A549 (cell line): ENCODE results near the gene CACNA1C. TPM values are rescaled to one million over a fixed set of nuclear protein-coding genes. Genes with fewer than 3 reads are reported as not detected.

ENCODE experiments used
- ATAC-seq, 2 experiments: fragments of 200-7000 bp in 1 of 2; fragments of >200 bp in 1 of 2; cut with Nextera tagmentation in 1 of 2; cut with Tn5 transposase in 1 of 2; 3 replicates each; pipeline versions ENCODE4 v1.8.0 to v1.9.1; 2018 to 2020; ENCODE audit warnings: mild to moderate bottlenecking in 1 of 2, moderate library complexity in 1 of 2
- CTCF ChIA-PET: fragments of 300-600 bp; sonication (Branson Sonifier 250); formaldehyde crosslinking; extraction: SDS; loops from one replicate; lab custom pipeline; 2021; ENCODE audit warnings: antibody characterized with exemption, inconsistent platforms; lab: Yijun Ruan, JAX
- POLR2A ChIA-PET: fragments of 350-600 bp; formaldehyde crosslinking; extraction: SDS; loops from one replicate; lab custom pipeline; 2021; ENCODE audit warnings: antibody characterized with exemption, inconsistent platforms; lab: Yijun Ruan, JAX
- DNase-seq, 2 experiments: peaks; one replicate each; pipeline versions ENCODE4 v3.0.0 to v3.0.0-alpha.2; 2011 to 2016; ENCODE audit warnings: low read depth in 1 of 2, low spot score in 1 of 2
- FAIRE-seq: peaks from 2 replicates; lab custom pipeline; 2011; peaks lifted over from hg19 to GRCh38; lab: Jason Lieb, UNC
- H3K27ac ChIP-seq, 2 experiments: fragments of >200 bp; sonication (Bioruptor Twin); formaldehyde crosslinking; 3 replicates each; pipeline ENCODE4 v1.5.1; 2016 to 2017
- H3K4me1 ChIP-seq: fragments of >200 bp; sonication (Bioruptor Twin); formaldehyde crosslinking; 3 replicates; pipeline ENCODE4 v1.6.1; 2016
- H3K4me2 ChIP-seq: fragments of >200 bp; sonication (Bioruptor Twin); formaldehyde crosslinking; 3 replicates; pipeline ENCODE4 v1.6.1; 2016
- H3K4me3 ChIP-seq: fragments of >200 bp; sonication (Bioruptor Twin); formaldehyde crosslinking; 3 replicates; pipeline ENCODE4 v1.5.1; 2016
- H3K9me3 ChIP-seq: fragments of >200 bp; sonication (Bioruptor Twin); formaldehyde crosslinking; 3 replicates; pipeline ENCODE4 v1.6.1; 2016
- CBX8 ChIP-seq: fragments of 200-600 bp; sonication (generic); IDR thresholded peaks from 2 replicates; pipeline ENCODE4 v1.6.1; 2016
- CEBPB ChIP-seq, 2 experiments: fragments of >200 bp in 1 of 2; sonication (Bioruptor Twin) in 1 of 2; formaldehyde crosslinking in 1 of 2; IDR thresholded peaks; 2 replicates each; pipeline ENCODE4 v1.6.1; 2012 to 2016
- FOSB ChIP-seq: fragments of 250-450 bp; sonication (Bioruptor Pico); IDR thresholded peaks from 2 replicates; pipeline ENCODE4 v1.5.0; 2020; ENCODE audit warnings: mild to moderate bottlenecking, moderate library complexity
- FOXS1 ChIP-seq: fragments of 250-450 bp; sonication (Bioruptor Pico); IDR thresholded peaks from 2 replicates; pipeline ENCODE4 v1.5.0; 2020; ENCODE audit warnings: mild to moderate bottlenecking, moderate library complexity
- GATA3 ChIP-seq: IDR thresholded peaks from 2 replicates; pipeline ENCODE4 v1.6.1; 2012; ENCODE audit warnings: borderline replicate concordance
- HDAC2 ChIP-seq: fragments of 200-600 bp; sonication (generic); IDR thresholded peaks from 2 replicates; pipeline ENCODE4 v1.6.1; 2016
- HEYL ChIP-seq: fragments of 250-450 bp; sonication (Bioruptor Pico); IDR thresholded peaks from 2 replicates; pipeline ENCODE4 v1.8.0; 2021; ENCODE audit warnings: mild to moderate bottlenecking, moderate library complexity
- HOXA7 ChIP-seq: fragments of 250-450 bp; sonication (Bioruptor Pico); IDR thresholded peaks from 2 replicates; pipeline ENCODE4 v1.5.0; 2020; ENCODE audit warnings: mild to moderate bottlenecking, moderate library complexity
- HOXB13 ChIP-seq: fragments of 250-450 bp; sonication (Bioruptor Pico); IDR thresholded peaks from 2 replicates; pipeline ENCODE4 v1.5.0; 2020; ENCODE audit warnings: low read depth, mild to moderate bottlenecking, moderate library complexity
- JUNB ChIP-seq: fragments of >200 bp; sonication (Bioruptor Twin); formaldehyde crosslinking; IDR thresholded peaks from 2 replicates; pipeline ENCODE4 v1.6.1; 2016
- KDM1A ChIP-seq: fragments of 200-600 bp; sonication (generic); IDR thresholded peaks from 2 replicates; pipeline ENCODE4 v1.6.1; 2016; ENCODE audit warnings: low read depth, mild to moderate bottlenecking
- KDM5A ChIP-seq: fragments of 200-600 bp; sonication (generic); IDR thresholded peaks from 2 replicates; pipeline ENCODE4 v1.6.1; 2016; ENCODE audit warnings: antibody characterized with exemption, mild to moderate bottlenecking
- MAZ ChIP-seq: fragments of 150-350 bp; IDR thresholded peaks from 2 replicates; pipeline ENCODE4 v1.6.1; 2014; ENCODE audit warnings: antibody characterized with exemption, low read depth, low read length, borderline replicate concordance
- NPAS2 ChIP-seq: fragments of 250-450 bp; sonication (Bioruptor Pico); IDR thresholded peaks from 2 replicates; pipeline ENCODE4 v1.8.0; 2022; ENCODE audit warnings: mild to moderate bottlenecking, moderate library complexity, borderline replicate concordance
- NR3C1 ChIP-seq: fragments of >200 bp; sonication (Bioruptor Twin); formaldehyde crosslinking; IDR thresholded peaks from 3 replicates; pipeline ENCODE4 v1.6.1; 2017
- RAD21 ChIP-seq, 2 experiments: fragments of >200 bp in 1 of 2; sonication (Bioruptor Twin) in 1 of 2; formaldehyde crosslinking in 1 of 2; IDR thresholded peaks in 1 of 2; conservative IDR thresholded peaks in 1 of 2; 2 replicates in 1 of 2; 3 replicates in 1 of 2; pipeline ENCODE4 v1.6.1; 2012 to 2018; ENCODE audit warnings: inconsistent platforms in 1 of 2
- RARB ChIP-seq: fragments of 250-450 bp; sonication (Bioruptor Pico); IDR thresholded peaks from 2 replicates; pipeline ENCODE4 v1.8.0; 2021; ENCODE audit warnings: mild to moderate bottlenecking, moderate library complexity
- RCOR1 ChIP-seq: fragments of 150-350 bp; IDR thresholded peaks from 2 replicates; pipeline ENCODE4 v1.6.1; 2014; ENCODE audit warnings: antibody characterized with exemption, low read length, low read depth
- ZC3H11A ChIP-seq: fragments of 450-650 bp; IDR thresholded peaks from 2 replicates; pipeline ENCODE4 v1.6.1; 2014; ENCODE audit warnings: antibody characterized with exemption, mild to moderate bottlenecking
- ZNF302 ChIP-seq: fragments of 250-450 bp; sonication (Bioruptor Pico); IDR thresholded peaks from 2 replicates; pipeline ENCODE4 v1.9.0; 2021; ENCODE audit warnings: inconsistent platforms, mild to moderate bottlenecking, moderate library complexity
- WGBS: methylation state at CpG from one replicate; pipeline ENCODE4 v1.1.6; 2017; ENCODE audit errors: missing lambda C conversion rate; 5-methylcytosine and 5-hydroxymethylcytosine counted together
- polyA plus RNA-seq, 4 experiments: library from polyadenylated mRNA; depleted of rRNA in 3 of 4; stranded (reverse); fragments of >200 nt; fragmentation: RNase III in 1 of 4; extraction: RNeasy Plus Mini Kit Qiagen cat#74134 plus additional on column Dnase treatment in 1 of 4; gene quantifications; 2 replicates in 3 of 4; 3 replicates in 1 of 4; pipeline ENCODE4 v1.2.3, GENCODE V29; 2011 to 2017
- TF ChIP-seq, protein P1 (sequence below): IDR thresholded peaks from 2 replicates; pipeline ENCODE4 v1.6.1; 2012
- TF ChIP-seq, protein P2 (sequence below): IDR thresholded peaks from 2 replicates; pipeline ENCODE4 v1.6.1; 2012; ENCODE audit warnings: low read depth, borderline replicate concordance
- TF ChIP-seq, protein P3 (sequence below): fragments of 150-350 bp; IDR thresholded peaks from 2 replicates; pipeline ENCODE4 v1.6.1; 2014; ENCODE audit warnings: low read depth, mild to moderate bottlenecking, low read length
- TF ChIP-seq, protein P4 (sequence below): fragments of >200 bp; sonication (Bioruptor Twin); formaldehyde crosslinking; IDR thresholded peaks from 3 replicates; pipeline ENCODE4 v1.6.1; 2016
- TF ChIP-seq, protein P5 (sequence below): fragments of >200 bp; sonication (Bioruptor Twin); formaldehyde crosslinking; IDR thresholded peaks from 3 replicates; pipeline ENCODE4 v1.5.1; 2016
- TF ChIP-seq, protein P6 (sequence below): fragments of 450-650 bp; IDR thresholded peaks from 2 replicates; pipeline ENCODE4 v1.6.1; 2014; ENCODE audit warnings: antibody characterized with exemption

The CACNA1C gene
- polyA plus RNA-seq, 2 of the 4 experiments (the other 2 are of a cell fraction): not detected

DNA sequence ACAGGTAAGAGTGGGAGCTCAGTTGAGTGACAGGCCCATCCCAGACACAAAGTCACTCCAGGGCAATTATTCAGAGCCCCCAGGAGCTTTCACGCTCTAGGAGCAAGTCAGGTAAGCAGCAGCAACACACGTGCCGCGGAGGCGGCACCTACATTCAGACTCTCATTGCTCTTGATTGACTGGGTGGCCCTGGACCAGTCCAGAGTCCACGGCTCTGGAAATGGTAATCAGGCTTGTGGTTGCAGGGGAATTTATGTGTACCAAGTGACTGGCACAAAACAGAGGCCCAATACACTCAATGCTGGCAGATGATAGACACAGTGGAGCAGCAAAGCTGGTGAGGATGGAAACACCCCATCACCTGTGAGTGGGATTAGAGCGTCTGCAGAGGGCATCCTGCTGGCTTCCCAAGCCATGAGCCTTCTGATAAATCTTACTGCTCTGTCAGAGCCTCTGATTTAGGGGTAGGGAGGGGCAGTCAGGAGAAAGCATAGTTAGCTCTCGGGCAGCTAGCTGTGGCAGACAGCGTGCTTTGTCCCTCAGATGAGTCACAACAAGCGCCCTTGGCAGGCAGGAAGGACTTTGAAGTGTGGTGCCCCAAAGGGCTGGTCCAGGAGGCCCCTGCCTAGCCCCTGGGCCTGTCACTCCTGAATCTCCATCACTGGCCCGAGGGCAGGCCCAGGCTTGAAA lies 344.7 kb downstream of the CACNA1C start:
- ChIA-PET CTCF (interaction anchor here (1.0 to 2.8 kb wide), 6 partner anchors 10 to 38 kb away, joined by 3 to 9 read pairs (median 4); no protein-coding TSS in a partner anchor), POLR2A (no interaction called here)
- no peaks in the 10 kb centered on the region for H3K4me1 ChIP-seq
- 49% methylated on average over 10 of the region's 11 CpGs for WGBS
- no peak for DNase-seq
- FAIRE-seq: no peak
- TF ChIP-seq HDAC2 (no peak), MAZ (no peak), ZNF302 (CRISPR knock-in tag) (no peak), RARB (CRISPR knock-in tag) (no peak), NR3C1 (no peak), HOXB13 (CRISPR knock-in tag) (no peak), RCOR1 (no peak), CEBPB (IDR thresholded peaks at IDR 0.05) (no peak), NPAS2 (CRISPR knock-in tag) (no peak), KDM1A (no peak), JUNB (no peak), FOSB (no peak), FOXS1 (no peak), RAD21 (conservative IDR thresholded peaks at IDR 0.05 in 1 of 2, IDR thresholded peaks at IDR 0.05 in 1 of 2) (no peak), ZC3H11A (no peak), KDM5A (no peak)
- TF ChIP-seq, protein P1, sequence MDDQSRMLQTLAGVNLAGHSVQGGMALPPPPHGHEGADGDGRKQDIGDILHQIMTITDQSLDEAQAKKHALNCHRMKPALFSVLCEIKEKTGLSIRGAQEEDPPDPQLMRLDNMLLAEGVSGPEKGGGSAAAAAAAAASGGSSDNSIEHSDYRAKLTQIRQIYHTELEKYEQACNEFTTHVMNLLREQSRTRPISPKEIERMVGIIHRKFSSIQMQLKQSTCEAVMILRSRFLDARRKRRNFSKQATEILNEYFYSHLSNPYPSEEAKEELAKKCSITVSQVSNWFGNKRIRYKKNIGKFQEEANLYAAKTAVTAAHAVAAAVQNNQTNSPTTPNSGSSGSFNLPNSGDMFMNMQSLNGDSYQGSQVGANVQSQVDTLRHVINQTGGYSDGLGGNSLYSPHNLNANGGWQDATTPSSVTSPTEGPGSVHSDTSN: no peak
- TF ChIP-seq, protein P2, sequence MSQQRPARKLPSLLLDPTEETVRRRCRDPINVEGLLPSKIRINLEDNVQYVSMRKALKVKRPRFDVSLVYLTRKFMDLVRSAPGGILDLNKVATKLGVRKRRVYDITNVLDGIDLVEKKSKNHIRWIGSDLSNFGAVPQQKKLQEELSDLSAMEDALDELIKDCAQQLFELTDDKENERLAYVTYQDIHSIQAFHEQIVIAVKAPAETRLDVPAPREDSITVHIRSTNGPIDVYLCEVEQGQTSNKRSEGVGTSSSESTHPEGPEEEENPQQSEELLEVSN: no peak
- TF ChIP-seq, protein P3, sequence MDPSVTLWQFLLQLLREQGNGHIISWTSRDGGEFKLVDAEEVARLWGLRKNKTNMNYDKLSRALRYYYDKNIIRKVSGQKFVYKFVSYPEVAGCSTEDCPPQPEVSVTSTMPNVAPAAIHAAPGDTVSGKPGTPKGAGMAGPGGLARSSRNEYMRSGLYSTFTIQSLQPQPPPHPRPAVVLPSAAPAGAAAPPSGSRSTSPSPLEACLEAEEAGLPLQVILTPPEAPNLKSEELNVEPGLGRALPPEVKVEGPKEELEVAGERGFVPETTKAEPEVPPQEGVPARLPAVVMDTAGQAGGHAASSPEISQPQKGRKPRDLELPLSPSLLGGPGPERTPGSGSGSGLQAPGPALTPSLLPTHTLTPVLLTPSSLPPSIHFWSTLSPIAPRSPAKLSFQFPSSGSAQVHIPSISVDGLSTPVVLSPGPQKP: no peak
- TF ChIP-seq, protein P4, sequence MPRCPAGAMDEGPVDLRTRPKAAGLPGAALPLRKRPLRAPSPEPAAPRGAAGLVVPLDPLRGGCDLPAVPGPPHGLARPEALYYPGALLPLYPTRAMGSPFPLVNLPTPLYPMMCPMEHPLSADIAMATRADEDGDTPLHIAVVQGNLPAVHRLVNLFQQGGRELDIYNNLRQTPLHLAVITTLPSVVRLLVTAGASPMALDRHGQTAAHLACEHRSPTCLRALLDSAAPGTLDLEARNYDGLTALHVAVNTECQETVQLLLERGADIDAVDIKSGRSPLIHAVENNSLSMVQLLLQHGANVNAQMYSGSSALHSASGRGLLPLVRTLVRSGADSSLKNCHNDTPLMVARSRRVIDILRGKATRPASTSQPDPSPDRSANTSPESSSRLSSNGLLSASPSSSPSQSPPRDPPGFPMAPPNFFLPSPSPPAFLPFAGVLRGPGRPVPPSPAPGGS: no peak
- H3K4me3 ChIP-seq: no peak overlapping the region
- no peaks in the 10 kb centered on the region for H3K9me3 ChIP-seq
- no peak overlapping the region for H3K4me2 ChIP-seq
- ATAC-seq: no peak
- H3K27ac ChIP-seq: no peak overlapping the region

DNA sequence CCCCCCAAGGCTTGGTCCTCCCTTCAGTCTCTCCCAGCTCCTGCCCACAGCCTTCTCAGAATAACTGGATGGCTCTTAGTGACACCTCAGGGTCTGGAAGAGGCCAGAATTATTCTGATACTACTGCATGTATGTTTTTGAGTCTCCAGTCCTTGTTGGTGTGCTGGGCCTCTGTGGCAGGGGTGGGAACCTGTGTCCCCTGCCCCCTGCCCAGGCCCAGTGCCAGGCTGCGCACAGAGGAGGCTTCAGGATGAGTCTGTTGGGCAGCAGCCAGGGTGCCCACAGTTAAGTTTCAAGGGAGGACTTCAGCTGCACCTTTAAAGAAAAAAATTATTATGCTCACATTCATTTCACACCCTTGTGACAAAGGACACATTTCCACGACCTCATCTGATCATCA lies 348.3 kb downstream of the CACNA1C start:
- no peak for DNase-seq
- H3K27ac ChIP-seq: no peak overlapping the region
- ChIA-PET CTCF (interaction anchor here (1.2 to 1.9 kb wide), 3 partner anchors 9 to 182 kb away, joined by 3 to 6 read pairs (median 4); no protein-coding TSS in a partner anchor), POLR2A (no interaction called here)
- FAIRE-seq: no peak
- no peaks in the 10 kb centered on the region for H3K4me1 ChIP-seq
- WGBS: 0% methylated on average over 2 of the region's 2 CpGs
- no peak overlapping the region for H3K4me3 ChIP-seq
- H3K9me3 ChIP-seq: no peaks in the 10 kb centered on the region
- no peak overlapping the region for H3K4me2 ChIP-seq
- ATAC-seq: no peak
- TF ChIP-seq CEBPB (IDR thresholded peaks at IDR 0.05): no peak
- no peak for TF ChIP-seq HOXB13 (CRISPR knock-in tag)
- TF ChIP-seq RARB (CRISPR knock-in tag): no peak
- TF ChIP-seq GATA3: no peak
- TF ChIP-seq HOXA7 (CRISPR knock-in tag): no peak
- no peak for TF ChIP-seq CBX8
- TF ChIP-seq, protein P5, sequence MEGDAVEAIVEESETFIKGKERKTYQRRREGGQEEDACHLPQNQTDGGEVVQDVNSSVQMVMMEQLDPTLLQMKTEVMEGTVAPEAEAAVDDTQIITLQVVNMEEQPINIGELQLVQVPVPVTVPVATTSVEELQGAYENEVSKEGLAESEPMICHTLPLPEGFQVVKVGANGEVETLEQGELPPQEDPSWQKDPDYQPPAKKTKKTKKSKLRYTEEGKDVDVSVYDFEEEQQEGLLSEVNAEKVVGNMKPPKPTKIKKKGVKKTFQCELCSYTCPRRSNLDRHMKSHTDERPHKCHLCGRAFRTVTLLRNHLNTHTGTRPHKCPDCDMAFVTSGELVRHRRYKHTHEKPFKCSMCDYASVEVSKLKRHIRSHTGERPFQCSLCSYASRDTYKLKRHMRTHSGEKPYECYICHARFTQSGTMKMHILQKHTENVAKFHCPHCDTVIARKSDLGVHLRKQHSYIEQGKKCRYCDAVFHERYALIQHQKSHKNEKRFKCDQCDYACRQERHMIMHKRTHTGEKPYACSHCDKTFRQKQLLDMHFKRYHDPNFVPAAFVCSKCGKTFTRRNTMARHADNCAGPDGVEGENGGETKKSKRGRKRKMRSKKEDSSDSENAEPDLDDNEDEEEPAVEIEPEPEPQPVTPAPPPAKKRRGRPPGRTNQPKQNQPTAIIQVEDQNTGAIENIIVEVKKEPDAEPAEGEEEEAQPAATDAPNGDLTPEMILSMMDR: no peak
- no peak for TF ChIP-seq NPAS2 (CRISPR knock-in tag)
- TF ChIP-seq, protein P4: no peak
- no peak for TF ChIP-seq HEYL
- TF ChIP-seq, protein P6, sequence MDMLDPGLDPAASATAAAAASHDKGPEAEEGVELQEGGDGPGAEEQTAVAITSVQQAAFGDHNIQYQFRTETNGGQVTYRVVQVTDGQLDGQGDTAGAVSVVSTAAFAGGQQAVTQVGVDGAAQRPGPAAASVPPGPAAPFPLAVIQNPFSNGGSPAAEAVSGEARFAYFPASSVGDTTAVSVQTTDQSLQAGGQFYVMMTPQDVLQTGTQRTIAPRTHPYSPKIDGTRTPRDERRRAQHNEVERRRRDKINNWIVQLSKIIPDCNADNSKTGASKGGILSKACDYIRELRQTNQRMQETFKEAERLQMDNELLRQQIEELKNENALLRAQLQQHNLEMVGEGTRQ: no peak
